Spleen (tissue), 11 donors: ENCODE data around the gene ATP2A1. TPM values are rescaled to one million over a fixed set of nuclear protein-coding genes. Genes with fewer than 3 reads are reported as not detected.

Experiments
- DNase-seq: peaks from one replicate; pipeline ENCODE4 v3.0.0-alpha.2; 2020
- H3K27ac ChIP-seq, 8 donors: fragments of 200-600 bp; sonication (generic) in 7 of 8; 1 replicate in 4 of 8; 2 replicates in 4 of 8; pipeline versions ENCODE4 v1.5.0 to v1.8.0; 2016 to 2021; ENCODE audit warnings: inconsistent platforms in 4 of 8, mild to moderate bottlenecking in 4 of 8, moderate library complexity in 1 of 8
- H3K27me3 ChIP-seq, 7 donors: fragments of 200-600 bp; sonication (generic) in 6 of 7; replicated peaks in 1 of 7; 1 replicate in 4 of 7; 2 replicates in 3 of 7; pipeline versions ENCODE4 v1.5.0 to v1.8.0; 2016 to 2021; ENCODE audit warnings: inconsistent platforms in 3 of 7, mild to moderate bottlenecking in 1 of 7
- H3K36me3 ChIP-seq, 6 donors: fragments of 200-600 bp; sonication (generic) in 5 of 6; 1 replicate in 4 of 6; 2 replicates in 2 of 6; pipeline versions ENCODE4 v1.5.0 to v1.8.0; 2016 to 2021; ENCODE audit warnings: inconsistent platforms in 2 of 6
- H3K4me1 ChIP-seq, 6 donors: fragments of 200-600 bp; sonication (generic) in 5 of 6; 1 replicate in 3 of 6; 2 replicates in 3 of 6; pipeline versions ENCODE4 v1.5.0 to v1.8.0; 2016 to 2021; ENCODE audit warnings: inconsistent platforms in 3 of 6
- H3K4me3 ChIP-seq, 8 donors: fragments of 200-600 bp; sonication (generic) in 7 of 8; 1 replicate in 4 of 8; 2 replicates in 4 of 8; pipeline versions ENCODE4 v1.5.0 to v1.8.0; 2016 to 2021; ENCODE audit warnings: inconsistent platforms in 4 of 8, mild to moderate bottlenecking in 4 of 8, moderate library complexity in 2 of 8
- H3K9me3 ChIP-seq, 8 donors: fragments of 200-600 bp; sonication (generic) in 7 of 8; 1 replicate in 4 of 8; 2 replicates in 4 of 8; pipeline versions ENCODE4 v1.5.0 to v1.8.0; 2016 to 2021; ENCODE audit warnings: inconsistent platforms in 4 of 8
- CTCF ChIP-seq, 11 experiments: fragments of 200-600 bp in 7 of 11; fragments of 450-650 bp in 4 of 11; sonication (generic) in 4 of 11; IDR thresholded peaks in 8 of 11; conservative IDR thresholded peaks in 3 of 11; 1 replicate in 7 of 11; 2 replicates in 4 of 11; pipeline versions ENCODE4 v1.4.0 to v1.8.0; 2016 to 2021; ENCODE audit warnings: antibody characterized with exemption in 11 of 11, inconsistent platforms in 4 of 11, mild to moderate bottlenecking in 1 of 11
- POLR2A ChIP-seq, 3 donors: fragments of 450-650 bp; IDR thresholded peaks; one replicate each; pipeline ENCODE4 v1.5.1; 2017; ENCODE audit warnings: antibody characterized with exemption in 3 of 3, mild to moderate bottlenecking in 1 of 3
- POLR2AphosphoS5 ChIP-seq, 3 donors: sonication (generic); formaldehyde crosslinking; IDR thresholded peaks; one replicate each; pipeline ENCODE4 v1.5.1; 2017; ENCODE audit warnings: antibody characterized with exemption in 3 of 3
- WGBS, 5 donors: extraction: QIAGEN DNeasy Blood & Tissue Kit in 3 of 5; methylation state at CpG; one replicate each; pipeline versions ENCODE4 v1.1.5 to v1.1.7; 2013 to 2018; 5-methylcytosine and 5-hydroxymethylcytosine counted together
- intact Hi-C: fragments of 100-400 bp; cut with DNase I; formaldehyde crosslinking; loops from one replicate; pipeline ENCODE4 v1.15.0; 2023; ENCODE audit warnings: low total_unique reads
- microRNA-seq, 3 donors: library from miRNA; unstranded; fragments of <30 nt; microRNA quantifications; one replicate each; pipeline versions ENCODE4 to v1.1.0, GENCODE V29; 2019 to 2020
- polyA plus RNA-seq, 3 donors: library from polyadenylated mRNA; stranded (reverse); fragments of 200-250 nt; gene quantifications; one replicate each; pipeline ENCODE4 v1.2.1, GENCODE V29; 2013
- small RNA-seq, 4 donors: library from RNA; depleted of rRNA; stranded (forward); fragments of <200 nt; gene quantifications; one replicate each; pipeline ENCODE3, GENCODE V24; 2016
- total RNA-seq, 7 donors: library from RNA; depleted of rRNA in 3 of 7; stranded (reverse); fragments of >200 nt in 3 of 7; fragmentation: NEBNext Ultra II Directional in 4 of 7; extraction: Animal tissue kit (Norgen Biotek cat#: 25700) in 4 of 7; gene quantifications; one replicate each; pipeline versions ENCODE4 v1.1.0 to v1.2.1, GENCODE V29; 2016 to 2021
- donor health status: healthy with polysubstance abuse.
- donor health status: DM: no; HTN: no; CAD: no; lungs with moderate emphysema.
- donor health status: DM: no; HTN: no; CAD: no.
- donor health status: Bipolar disorder and iron deficiency.
- donor health status: healthy.
- donor health status: DM: no; HTN: no; CAD: no.
- donor health status: DM: yes; HTN: yes; CAD: no.

Gene ATP2A1
- total and polyA plus RNA-seq, 10 donors: 0.26 to 1.5 (median 0.55) TPM; not detected in 2

GRCh38 chr16:28946681-28947080, 68.4 kb downstream of the ATP2A1 start:
- no peak for TF ChIP-seq CTCF (IDR thresholded peaks at IDR 0.05 in 8 of 11, conservative IDR thresholded peaks at IDR 0.05 in 3 of 11)
- TF ChIP-seq POLR2AphosphoS5 (IDR thresholded peaks at IDR 0.05): no peak
- no peak for TF ChIP-seq POLR2A (IDR thresholded peaks at IDR 0.05)
- 76 to 85% (median 78%) methylated on average over 4 of the region's 4 CpGs for WGBS, 5 donors
- H3K4me1 ChIP-seq: peaks cover 10 to 37% (median 30%) of the 10 kb centered on the region in 6 donors
- H3K9me3 ChIP-seq: no peaks in the 10 kb centered on the region
- no peak overlapping the region for H3K27ac ChIP-seq
- no peak overlapping the region for H3K4me3 ChIP-seq
- DNase-seq: no peak
- H3K36me3 ChIP-seq: no peaks in the 10 kb centered on the region
- no peaks in the 10 kb centered on the region for H3K27me3 ChIP-seq
- intact Hi-C loops: no loop called here

- Histone ChIP-seq H3K27me3 (no peaks in the 10 kb centered on the region), H3K27ac (peak within 1 kb of the TSS; percentile 74 to 95 (median 90)), H3K9me3 (no peaks in the 10 kb centered on the region), H3K36me3 (peaks cover 0 to 39% (median 23%) of the 10 kb centered on the region in 6 donors), H3K4me1 (peaks cover 10 to 55% (median 36%) of the 10 kb centered on the region in 6 donors), H3K4me3 (peak within 1 kb of the TSS; percentile 68 to 100 (median 94))
- DNase-seq: peak; percentile 99
- TF ChIP-seq POLR2A (IDR thresholded peaks at IDR 0.05) (peak in 1 of 3 donors; percentile 63), CTCF (IDR thresholded peaks at IDR 0.05 in 8 of 11, conservative IDR thresholded peaks at IDR 0.05 in 3 of 11) (peak in 2 of 11 experiments; percentile 29 to 31), POLR2AphosphoS5 (IDR thresholded peaks at IDR 0.05) (peak; percentile 69 to 84 (median 80))
- WGBS, 5 donors: 1 to 2% (median 1%) methylated on average over 43 to 79 of the region's 79 CpGs
- intact Hi-C loops: loop anchor here (5.0 kb wide), 1 partner anchor 129 kb away; the partner anchor contains the start of gene ATXN2L
Observed at GRCh38 chr16:28950648-28951409, 72.5 kb downstream of the ATP2A1 start, which contains the start of gene NFATC2IP. NFATC2IP (plus strand) TSS chr16:28950937; CDS start chr16:28951012, 75 bp downstream.

- Histone ChIP-seq H3K4me3 (peak overlapping the region; percentile 68 to 100 (median 94)), H3K27ac (peak overlapping the region; percentile 74 to 95 (median 90)), H3K27me3 (no peaks in the 10 kb centered on the region), H3K9me3 (no peaks in the 10 kb centered on the region), H3K4me1 (peaks cover 7 to 50% (median 32%) of the 10 kb centered on the region in 6 donors), H3K36me3 (peaks cover under 1 to 46% (median 29%) of the 10 kb centered on the region in 6 donors)
- 3 to 5% (median 4%) methylated on average over 11 to 17 of the region's 17 CpGs for WGBS, 5 donors
- peak; percentile 81 for DNase-seq
- TF ChIP-seq POLR2A (IDR thresholded peaks at IDR 0.05) (no peak), CTCF (IDR thresholded peaks at IDR 0.05 in 8 of 11, conservative IDR thresholded peaks at IDR 0.05 in 3 of 11) (no peak), POLR2AphosphoS5 (IDR thresholded peaks at IDR 0.05) (no peak)
- intact Hi-C loops: loop anchor here (5.0 kb wide), 1 partner anchor 129 kb away; the partner anchor contains the start of gene ATXN2L
Observed at GRCh38 chr16:28951410-28951943, 73.2 kb downstream of the ATP2A1 start.

Small RNAs within 50 kb of the gene (microRNA-seq; reads per million reads assigned to microRNA genes)
- 0 reads per million in 3 donors for gene MIR4721

Small RNAs within 50 kb of the gene (small RNA-seq; reads per million reads assigned to genes)
- 0 reads per million in 4 donors for gene RF00416

Other genes with a start within 250 kb of the ATP2A1 start
- 1 to 10 TPM in 3 of 7 donors, under 1 TPM in 3, not detected in 1; 0.32 to 2.4 (median 0.82) TPM for gene NPIPB8, start 240.4 kb upstream of the ATP2A1 start, total RNA-seq
- gene NPIPB8, start 240.4 kb upstream of the ATP2A1 start, polyA plus RNA-seq: not detected
- gene EIF3C, start 167.0 kb upstream of the ATP2A1 start, total RNA-seq: 100 to 1,000 TPM in 6 of 7 donors, 10 to 100 TPM in 1; 92.2 to 413 (median 326) TPM
- 100 to 1,000 TPM; 436 to 494 (median 480) TPM for gene EIF3C, start 167.0 kb upstream of the ATP2A1 start, polyA plus RNA-seq
- gene NPIPB9, start 126.7 kb upstream of the ATP2A1 start, total RNA-seq: 10 to 100 TPM in 3 of 7 donors, 1 to 10 TPM in 4; 3.4 to 17.0 (median 8.9) TPM
- under 1 TPM; 0.59 to 0.90 (median 0.78) TPM for gene NPIPB9, start 126.7 kb upstream of the ATP2A1 start, polyA plus RNA-seq
- 100 to 1,000 TPM; 113 to 179 (median 161) TPM for gene ATXN2L, start 55.5 kb upstream of the ATP2A1 start, total RNA-seq
- gene ATXN2L, start 55.5 kb upstream of the ATP2A1 start, polyA plus RNA-seq: 10 to 100 TPM; 43.8 to 85.8 (median 61.9) TPM
- gene TUFM, start 32.1 kb upstream of the ATP2A1 start, total RNA-seq: 100 to 1,000 TPM in 5 of 7 donors, 10 to 100 TPM in 2; 76.3 to 136 (median 103) TPM
- gene TUFM, start 32.1 kb upstream of the ATP2A1 start, polyA plus RNA-seq: 100 to 1,000 TPM; 182 to 194 (median 190) TPM
- 10 to 100 TPM; 25.9 to 70.7 (median 60.7) TPM for gene SH2B1, start 14.6 kb upstream of the ATP2A1 start, total RNA-seq
- gene SH2B1, start 14.6 kb upstream of the ATP2A1 start, polyA plus RNA-seq: 10 to 100 TPM; 28.1 to 60.8 (median 42.7) TPM
- gene RABEP2, start 46.8 kb downstream of the ATP2A1 start, total RNA-seq: 10 to 100 TPM; 43.1 to 82.5 (median 51.0) TPM
- gene RABEP2, start 46.8 kb downstream of the ATP2A1 start, polyA plus RNA-seq: 10 to 100 TPM; 40.8 to 90.0 (median 64.5) TPM
- 100 to 1,000 TPM in 3 of 7 donors, 10 to 100 TPM in 4; 77.0 to 120 (median 98.0) TPM for gene CD19, start 53.5 kb downstream of the ATP2A1 start, total RNA-seq
- gene CD19, start 53.5 kb downstream of the ATP2A1 start, polyA plus RNA-seq: 100 to 1,000 TPM; 202 to 312 (median 278) TPM
- 10 to 100 TPM; 44.3 to 63.5 (median 54.5) TPM for gene NFATC2IP, start 72.4 kb downstream of the ATP2A1 start, total RNA-seq
- 10 to 100 TPM; 21.1 to 34.0 (median 26.6) TPM for gene NFATC2IP, start 72.4 kb downstream of the ATP2A1 start, polyA plus RNA-seq
- 10 to 100 TPM; 26.9 to 41.1 (median 29.8) TPM for gene SPNS1, start 96.3 kb downstream of the ATP2A1 start, total RNA-seq
- gene SPNS1, start 96.3 kb downstream of the ATP2A1 start, polyA plus RNA-seq: 10 to 100 TPM; 30.0 to 91.4 (median 68.1) TPM
- gene LAT, start 106.6 kb downstream of the ATP2A1 start, total RNA-seq: 10 to 100 TPM; 28.6 to 38.9 (median 32.2) TPM
- gene LAT, start 106.6 kb downstream of the ATP2A1 start, polyA plus RNA-seq: 10 to 100 TPM; 32.1 to 54.2 (median 48.8) TPM